Calu3 (cell line): Measurements from ENCODE around the gene ZNF30. TPM values are rescaled to one million over a fixed set of nuclear protein-coding genes. Genes with fewer than 3 reads are reported as not detected.

Experiments
- Bru-seq: library from RNA; stranded (reverse); fragments of 400-500 nt; gene quantifications from one replicate; lab custom pipeline; 2021; lab: Mats Ljungman, UMichigan
- BruChase-seq, 2 experiments: library from RNA; stranded (reverse); fragments of 400-500 nt; gene quantifications; one replicate each; lab custom pipeline; 2021; lab: Mats Ljungman, UMichigan
- BruUV-seq: library from RNA; stranded (reverse); fragments of 400-500 nt; replicated peaks from 2 replicates; lab custom pipeline; 2021; lab: Mats Ljungman, UMichigan
- CTCF ChIA-PET: fragments of 300-600 bp; sonication (Branson Sonifier 250); formaldehyde crosslinking; loops from one replicate; lab custom pipeline; 2022; ENCODE audit warnings: antibody characterized with exemption; lab: Charles Lee
- DNase-seq: peaks from one replicate; pipeline ENCODE4 v3.0.0; 2022
- H3K27ac Mint-ChIP-seq: one replicate; pipeline ENCODE4 v1.8.0; 2022; ENCODE audit warnings: mixed read lengths; ENCODE audit not compliant: unreplicated experiment
- H3K27me3 Mint-ChIP-seq: one replicate; pipeline ENCODE4 v1.8.0; 2022; ENCODE audit warnings: mixed read lengths; ENCODE audit not compliant: unreplicated experiment
- H3K36me3 Mint-ChIP-seq: one replicate; pipeline ENCODE4 v1.8.0; 2022; ENCODE audit warnings: mild to moderate bottlenecking, moderate library complexity, mixed read lengths; ENCODE audit not compliant: insufficient read depth, unreplicated experiment
- H3K4me1 Mint-ChIP-seq: one replicate; pipeline ENCODE4 v1.8.0; 2022; ENCODE audit warnings: mild to moderate bottlenecking, low read depth, mixed read lengths; ENCODE audit not compliant: unreplicated experiment
- H3K4me3 Mint-ChIP-seq: one replicate; pipeline ENCODE4 v1.8.0; 2022; ENCODE audit warnings: mild to moderate bottlenecking, low read depth, moderate library complexity, mixed read lengths; ENCODE audit not compliant: unreplicated experiment
- H3K9me3 Mint-ChIP-seq: one replicate; pipeline ENCODE4 v1.8.0; 2022; ENCODE audit warnings: low read depth, mixed read lengths; ENCODE audit not compliant: unreplicated experiment
- intact Hi-C: fragments of 100-400 bp; cut with micrococcal nuclease; formaldehyde crosslinking; loops from one replicate; pipeline ENCODE4 v1.10.0; 2022; ENCODE audit not compliant: unreplicated experiment
- long read RNA-seq: library from polyadenylated mRNA; stranded (forward); transcript quantifications from one replicate; pipeline ENCODE4 v2.0.0, GENCODE V29; 2022
- total RNA-seq: library from RNA; stranded (reverse); gene quantifications from 2 replicates; pipeline ENCODE4 v1.2.3, GENCODE V29; 2022
- TF ChIP-seq, protein P1 (sequence below): fragments of 200-600 bp; IDR thresholded peaks from one replicate; pipeline ENCODE4 v1.8.0; 2022; ENCODE audit warnings: antibody characterized with exemption; ENCODE audit not compliant: unreplicated experiment

Gene ZNF30
- total RNA-seq: 2.9 and 4.2 TPM in 2 replicates
- Bru-seq, nascent RNA: percentile 43 among the genes with signal in this experiment
- percentile 40 among the genes with signal in this experiment for BruChase-seq, experiment 1, labeled RNA remaining after a 6-hour chase
- BruChase-seq, experiment 2, labeled RNA remaining after a 2-hour chase: percentile 43 among the genes with signal in this experiment
- long read RNA-seq, partial matches to known transcripts: 0 of 10 reads
- long read RNA-seq, other reads (novel, unspliced or antisense): 8 of 10 reads

- TF ChIP-seq, protein P1, sequence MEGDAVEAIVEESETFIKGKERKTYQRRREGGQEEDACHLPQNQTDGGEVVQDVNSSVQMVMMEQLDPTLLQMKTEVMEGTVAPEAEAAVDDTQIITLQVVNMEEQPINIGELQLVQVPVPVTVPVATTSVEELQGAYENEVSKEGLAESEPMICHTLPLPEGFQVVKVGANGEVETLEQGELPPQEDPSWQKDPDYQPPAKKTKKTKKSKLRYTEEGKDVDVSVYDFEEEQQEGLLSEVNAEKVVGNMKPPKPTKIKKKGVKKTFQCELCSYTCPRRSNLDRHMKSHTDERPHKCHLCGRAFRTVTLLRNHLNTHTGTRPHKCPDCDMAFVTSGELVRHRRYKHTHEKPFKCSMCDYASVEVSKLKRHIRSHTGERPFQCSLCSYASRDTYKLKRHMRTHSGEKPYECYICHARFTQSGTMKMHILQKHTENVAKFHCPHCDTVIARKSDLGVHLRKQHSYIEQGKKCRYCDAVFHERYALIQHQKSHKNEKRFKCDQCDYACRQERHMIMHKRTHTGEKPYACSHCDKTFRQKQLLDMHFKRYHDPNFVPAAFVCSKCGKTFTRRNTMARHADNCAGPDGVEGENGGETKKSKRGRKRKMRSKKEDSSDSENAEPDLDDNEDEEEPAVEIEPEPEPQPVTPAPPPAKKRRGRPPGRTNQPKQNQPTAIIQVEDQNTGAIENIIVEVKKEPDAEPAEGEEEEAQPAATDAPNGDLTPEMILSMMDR: no peak
- CTCF ChIA-PET: interaction anchor here (0.9 kb wide), 1 partner anchor 214 kb away, joined by 3 read pairs; no protein-coding TSS in a partner anchor
- Mint-ChIP-seq H3K27ac (peak within 1 kb of the TSS; percentile 79), H3K4me1 (no peaks in the 10 kb centered on the region), H3K27me3 (peaks cover 14% of the 10 kb centered on the region), H3K9me3 (no peaks in the 10 kb centered on the region), H3K36me3 (peaks cover 10% of the 10 kb centered on the region), H3K4me3 (peak within 1 kb of the TSS; percentile 99)
- intact Hi-C loops: loop anchor here (10.0 kb wide), 1 partner anchor 78 kb away; the partner anchor contains the start of gene GRAMD1A
- TSS peak; percentile 61 for BruUV-seq
- DNase-seq: peak; percentile 93
These were observed at the start of gene ZNF30 for GRCh38 chr19:34926685-34927375. Gene ZNF30, plus strand, starts transcription at chr19:34926903. Its CDS starts 3,045 bp downstream, at chr19:34929948.

- no peak overlapping the region for H3K4me3 Mint-ChIP-seq
These were observed 47.1 kb upstream of the ZNF30 start for GRCh38 chr19:34879563-34879962.

DNA sequence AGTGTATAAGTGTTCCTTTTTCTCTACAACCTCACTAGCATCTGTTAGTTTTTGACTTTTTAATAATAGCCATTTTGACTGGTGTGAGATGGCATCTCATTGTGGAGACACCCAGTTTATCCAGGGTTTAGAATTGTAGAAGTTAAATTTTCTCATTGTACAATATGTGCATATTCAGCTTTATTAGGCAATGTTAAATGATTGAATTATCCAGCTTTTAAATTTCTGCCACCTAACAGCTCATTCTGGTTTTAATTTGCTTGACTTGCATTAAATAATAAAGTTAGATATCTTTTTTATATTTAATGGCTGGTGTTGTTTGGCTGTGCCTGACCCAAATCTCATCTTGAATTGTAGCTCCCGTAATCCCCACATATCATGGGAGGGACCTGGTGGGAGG is 46.7 kb upstream of the ZNF30 start:
- Mint-ChIP-seq H3K27ac (no peak overlapping the region), H3K4me1 (no peaks in the 10 kb centered on the region), H3K9me3 (peaks cover 8% of the 10 kb centered on the region), H3K36me3 (no peaks in the 10 kb centered on the region), H3K27me3 (peaks cover 25% of the 10 kb centered on the region), H3K4me3 (no peak overlapping the region)
- intact Hi-C loops: no loop called here
- BruUV-seq: no TSS peak
- CTCF ChIA-PET: no interaction called here
- TF ChIP-seq, protein P1: no peak
- no peak for DNase-seq

More at GRCh38 chr19:34879563-34879962, 47.1 kb upstream of the ZNF30 start:
- TF ChIP-seq, protein P1: no peak
- Mint-ChIP-seq H3K27ac (no peak overlapping the region), H3K4me1 (no peaks in the 10 kb centered on the region), H3K27me3 (peaks cover 20% of the 10 kb centered on the region), H3K36me3 (no peaks in the 10 kb centered on the region), H3K9me3 (peaks cover 3% of the 10 kb centered on the region)
- CTCF ChIA-PET: no interaction called here
- BruUV-seq: no TSS peak
- DNase-seq: no peak
- intact Hi-C loops: no loop called here

GRCh38 chr19:34881982-34882381 is 44.7 kb upstream of the ZNF30 start:
- Mint-ChIP-seq H3K36me3 (no peaks in the 10 kb centered on the region), H3K27me3 (peaks cover 29% of the 10 kb centered on the region), H3K27ac (no peak overlapping the region), H3K4me3 (no peak overlapping the region), H3K9me3 (peaks cover 13% of the 10 kb centered on the region), H3K4me1 (no peaks in the 10 kb centered on the region)
- DNase-seq: no peak
- CTCF ChIA-PET: no interaction called here
- TF ChIP-seq, protein P1: no peak
- intact Hi-C loops: no loop called here
- no TSS peak for BruUV-seq
